K562 (cell line): Measurements from ENCODE around the gene ATG4D. TPM values are rescaled to one million over a fixed set of nuclear protein-coding genes. Genes with fewer than 3 reads are reported as not detected.
A peak's percentile ranks its signal among the peaks of the same experiment; 100 is the strongest.

ENCODE experiments used
- ATAC-seq: fragments of 200-7000 bp; cut with Tn5 transposase; 3 replicates; pipeline ENCODE4 v1.9.1; 2020; ENCODE audit warnings: moderate library complexity
- BruUV-seq: library from RNA; stranded (reverse); fragments of 400-500 nt; replicated peaks from 2 replicates; lab custom pipeline; 2021; lab: Mats Ljungman, UMichigan
- CTCF ChIA-PET: fragments of 300-600 bp; formaldehyde crosslinking; extraction: SDS; loops from one replicate; lab custom pipeline; 2021; ENCODE audit warnings: low intra/inter-chr PET ratio; lab: Yijun Ruan, JAX
- POLR2A ChIA-PET: fragments of 300-600, 350-650 bp; sonication (Branson Sonifier 250); formaldehyde crosslinking; extraction: SDS; loops from one replicate; lab custom pipeline; 2021; ENCODE audit warnings: antibody characterized with exemption, inconsistent platforms; lab: Yijun Ruan, JAX
- DNase-seq, 4 experiments: peaks; one replicate each; pipeline versions ENCODE4 v3.0.0 to v3.0.0-alpha.2; 2011 to 2018; ENCODE audit warnings: low spot score in 3 of 4, mixed read lengths in 3 of 4; ENCODE audit errors: extremely low read depth in 1 of 4
- FAIRE-seq: peaks from 2 replicates; lab custom pipeline; 2011; peaks lifted over from hg19 to GRCh38; lab: Jason Lieb, UNC
- H2AFZ ChIP-seq: 2 replicates; pipeline ENCODE4 v1.6.0; 2011; ENCODE audit warnings: low read depth, low read length, control low read depth, inconsistent platforms
- H3K27ac ChIP-seq: fragments of 200-600 bp; 3 replicates; pipeline ENCODE4 v1.8.0; 2011; ENCODE audit warnings: low read depth, mild to moderate bottlenecking, control low read depth, inconsistent platforms, low read length, moderate library complexity, mixed read lengths; ENCODE audit errors: extremely low read depth
- H3K27me3 ChIP-seq, 2 experiments: fragments of 300-600 bp in 1 of 2; 2 replicates in 1 of 2; 3 replicates in 1 of 2; pipeline versions ENCODE4 v1.6.0 to v1.8.0; 2011; ENCODE audit warnings: inconsistent platforms in 2 of 2, low read length in 2 of 2, mild to moderate bottlenecking in 1 of 2, mixed read lengths in 1 of 2, moderate library complexity in 1 of 2; ENCODE audit not compliant: control insufficient read depth in 2 of 2, insufficient read depth in 2 of 2
- H3K36me3 ChIP-seq: fragments of 300-600 bp; 3 replicates; pipeline ENCODE4 v1.8.0; 2011; ENCODE audit warnings: mild to moderate bottlenecking, low read length, inconsistent platforms; ENCODE audit not compliant: control insufficient read depth, insufficient read depth
- H3K4me1 ChIP-seq, 2 experiments: fragments of 200-600 bp in 1 of 2; replicated peaks in 1 of 2; 2 replicates in 1 of 2; 3 replicates in 1 of 2; pipeline versions ENCODE4 v1.5.1 to v1.8.0; 2011; ENCODE audit warnings: inconsistent platforms in 2 of 2, low read length in 2 of 2, mild to moderate bottlenecking in 1 of 2, mixed read lengths in 1 of 2, moderate library complexity in 1 of 2; ENCODE audit not compliant: control insufficient read depth in 2 of 2, insufficient read depth in 2 of 2
- H3K4me2 ChIP-seq: 2 replicates; pipeline ENCODE4 v1.6.1; 2011; ENCODE audit warnings: low read length, control low read depth, inconsistent platforms, mixed read lengths; ENCODE audit not compliant: insufficient read depth
- H3K4me3 ChIP-seq: fragments of 200-600 bp; sonication (generic), shearing (Covaris generic); 2 replicates; pipeline ENCODE4 v1.5.1; 2016; ENCODE audit warnings: control low read depth, inconsistent platforms
- H3K79me2 ChIP-seq: fragments of 200-600 bp; 3 replicates; pipeline ENCODE4 v1.8.0; 2011; ENCODE audit warnings: low read length, inconsistent platforms; ENCODE audit not compliant: control insufficient read depth, insufficient read depth
- H3K9ac ChIP-seq, 2 experiments: 2 replicates each; pipeline versions ENCODE4 v1.6.0 to v1.6.1; 2011; ENCODE audit warnings: low read depth in 2 of 2, low read length in 2 of 2, control low read depth in 1 of 2, inconsistent platforms in 1 of 2, mild to moderate bottlenecking in 1 of 2, mixed read lengths in 1 of 2; ENCODE audit not compliant: insufficient read depth in 1 of 2
- H3K9me1 ChIP-seq: one replicate; pipeline ENCODE4 v1.6.0; 2011; ENCODE audit warnings: inconsistent platforms, mild to moderate bottlenecking, low read length, moderate library complexity; ENCODE audit not compliant: control insufficient read depth, insufficient read depth
- H3K9me3 ChIP-seq: replicated peaks from 2 replicates; pipeline ENCODE4 v1.5.1; 2011; ENCODE audit warnings: low read depth, low read length, inconsistent platforms; ENCODE audit not compliant: control insufficient read depth, insufficient read depth
- H4K20me1 ChIP-seq: replicated peaks from 2 replicates; pipeline ENCODE4 v1.6.1; 2011; ENCODE audit warnings: low read length, inconsistent platforms, mixed read lengths; ENCODE audit not compliant: control insufficient read depth, insufficient read depth
- BCOR ChIP-seq: fragments of 450-650 bp; IDR thresholded peaks from 2 replicates; pipeline ENCODE4 v1.6.1; 2016
- CCNT2 ChIP-seq: IDR thresholded peaks from 2 replicates; pipeline ENCODE4 v1.6.1; 2011; ENCODE audit warnings: borderline replicate concordance, low read depth, mild to moderate bottlenecking, moderate library complexity, mixed read lengths, low read length; ENCODE audit not compliant: insufficient read length; ENCODE audit errors: extremely low read depth
- FUS ChIP-seq: fragments of 200-400 bp; formaldehyde crosslinking; optimal IDR thresholded peaks from 2 replicates; pipeline ENCODE3; 2017; ENCODE audit warnings: low read depth, low read length
- JUNB ChIP-seq: fragments of 450-650 bp; formaldehyde crosslinking; conservative IDR thresholded peaks from 2 replicates; pipeline ENCODE4 v1.4.0; 2020; ENCODE audit warnings: mild to moderate bottlenecking
- KAT2B ChIP-seq: IDR thresholded peaks from one replicate; pipeline ENCODE4 v1.6.1; 2012; ENCODE audit warnings: low read depth, mild to moderate bottlenecking, control low read depth, inconsistent platforms, low read length, moderate library complexity
- MCM7 ChIP-seq, 2 experiments: fragments of 450-650 bp; IDR thresholded peaks; 2 replicates each; pipeline ENCODE4 v1.6.1; 2016 to 2018
- MTF1 ChIP-seq: fragments of 250-450 bp; sonication (Bioruptor Pico); IDR thresholded peaks from 2 replicates; pipeline ENCODE4 v1.9.0; 2021; ENCODE audit warnings: moderate library complexity, mild to moderate bottlenecking, inconsistent platforms, borderline replicate concordance
- NCOA6 ChIP-seq: fragments of 450-650 bp; IDR thresholded peaks from 2 replicates; pipeline ENCODE4 v1.6.1; 2017; ENCODE audit warnings: mild to moderate bottlenecking
- NFRKB ChIP-seq: fragments of 450-650 bp; IDR thresholded peaks from 2 replicates; pipeline ENCODE4 v1.6.1; 2016; ENCODE audit warnings: low read depth
- RAD21 ChIP-seq, 2 experiments: fragments of 250-450 bp in 1 of 2; fragments of 450-650 bp in 1 of 2; sonication (Bioruptor Pico) in 1 of 2; formaldehyde crosslinking in 1 of 2; IDR thresholded peaks in 1 of 2; conservative IDR thresholded peaks in 1 of 2; 2 replicates each; pipeline versions ENCODE4 v1.4.0 to v1.8.0; 2020 to 2022; ENCODE audit warnings: mild to moderate bottlenecking in 2 of 2, moderate library complexity in 1 of 2
- THRA ChIP-seq: fragments of 450-650 bp; IDR thresholded peaks from 2 replicates; pipeline ENCODE4 v1.6.1; 2017; ENCODE audit warnings: mild to moderate bottlenecking, moderate library complexity
- ZNF253 ChIP-seq: fragments of 250-450 bp; sonication (Bioruptor Pico); conservative IDR thresholded peaks from 2 replicates; pipeline ENCODE4 v1.6.1; 2021; ENCODE audit warnings: mild to moderate bottlenecking
- WGBS: fragments of 100-300 bp; shearing (Covaris generic); methylation state at CpG from one replicate; pipeline ENCODE4 v1.1.6; 2016; ENCODE audit warnings: low coverage, mixed read lengths; ENCODE audit not compliant: insufficient coverage; ENCODE audit errors: missing lambda C conversion rate; 5-methylcytosine and 5-hydroxymethylcytosine counted together
- in situ Hi-C: fragments of 300-500 bp; cut with MboI; formaldehyde crosslinking; loops from 4 replicates; pipeline ENCODE4 v1.15.0; 2018; ENCODE audit warnings: inconsistent platforms, mixed read lengths
- intact Hi-C: fragments of 100-400 bp; cut with micrococcal nuclease; formaldehyde crosslinking; loops from 2 replicates; pipeline ENCODE4 v1.14.2; 2022
- polyA plus RNA-seq, 8 experiments: library from polyadenylated mRNA; depleted of rRNA in 4 of 8; stranded (reverse) in 5 of 8; unstranded in 3 of 8; fragments of >200 nt; fragmentation: Nextera tagmentation in 2 of 8; fragmentation: Illumina TruSeq in 1 of 8; extraction: Ambion mirVana in 2 of 8; extraction: Trizol in 1 of 8; gene quantifications; 2 replicates each; pipeline versions ENCODE4 v1.2.1 to v1.2.3, GENCODE V29; 2011 to 2014; ENCODE audit warnings: inconsistent platforms in 1 of 8, missing spikeins in 1 of 8
- total RNA-seq, 7 experiments: library from RNA; depleted of rRNA in 6 of 7; stranded (reverse); fragments of >200 nt in 6 of 7; fragmentation: Illumina TruSeq in 2 of 7; extraction: Trizol in 2 of 7; gene quantifications; 2 replicates each; pipeline versions ENCODE4 v1.2.1 to v1.2.3, GENCODE V29; 2011 to 2021; ENCODE audit warnings: low replicate concordance in 1 of 7
- TF ChIP-seq, protein P1 (sequence below), 2 experiments: fragments of 200-800 bp in 1 of 2; sonication (Bioruptor generic) in 1 of 2; sonication (generic) in 1 of 2; formaldehyde crosslinking in 1 of 2; IDR thresholded peaks in 1 of 2; conservative IDR thresholded peaks in 1 of 2; 2 replicates each; pipeline versions ENCODE4 v1.5.0 to v1.6.1; 2016 to 2020; ENCODE audit warnings: missing compliant biosample characterization in 1 of 2, missing genetic modification characterization in 1 of 2, missing genetic modification reagents in 1 of 2
- TF ChIP-seq, protein P2 (sequence below): fragments of 450-650 bp; formaldehyde crosslinking; conservative IDR thresholded peaks from 2 replicates; pipeline ENCODE4 v1.4.0; 2022; ENCODE audit warnings: mild to moderate bottlenecking, missing genetic modification characterization

The ATG4D gene
- total and polyA plus RNA-seq, 9 of the 15 experiments (the other 6 are each of a cell fraction or from before 2014, with no cell fraction given) = 0.51 to 66.1 (median 22.9) TPM

DNA sequence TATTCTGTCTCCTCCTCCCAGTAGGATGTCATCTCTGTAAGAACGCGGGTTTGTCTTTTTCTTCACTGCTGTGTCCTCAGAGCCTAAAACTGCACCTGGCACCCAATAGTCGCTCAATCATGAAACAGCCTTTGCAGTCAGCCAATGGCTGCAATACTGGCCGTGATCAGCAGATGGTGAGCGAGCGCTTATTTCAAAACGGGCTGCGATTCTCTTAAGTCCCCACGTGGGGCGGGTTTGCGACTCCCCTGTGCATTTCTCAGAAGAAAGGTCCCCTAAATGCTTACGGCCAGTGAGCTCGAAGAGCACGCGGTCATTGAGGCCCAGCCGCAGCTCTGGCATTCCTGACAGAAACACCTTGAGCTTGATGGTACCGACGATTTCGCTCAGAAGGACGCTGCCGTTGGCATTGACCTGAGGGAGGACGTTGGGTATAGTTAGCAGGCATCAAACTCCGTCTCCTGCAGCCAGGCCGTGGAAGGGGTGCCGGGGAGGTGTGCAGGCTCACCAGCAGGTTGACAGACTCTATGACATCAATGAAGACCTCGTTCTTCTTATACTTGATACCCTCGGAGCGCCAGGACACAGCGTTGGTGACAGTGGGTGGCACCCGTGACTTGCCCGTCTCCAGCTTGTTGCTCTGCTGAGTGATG lies 37.4 kb downstream of the ATG4D start:
- POLR2A ChIA-PET = interaction anchor here (0.6 to 1.9 kb wide), 13 partner anchors 9 to 138 kb away, joined by 3 to 9 read pairs (median 4); partner anchors contain the start of gene KEAP1
- no peaks in the 10 kb centered on the region for H3K36me3 ChIP-seq
- no peak overlapping the region for H3K4me3 ChIP-seq
- H3K9me3 ChIP-seq = no peaks in the 10 kb centered on the region
- peak overlapping the region; percentile 98 for H2AFZ ChIP-seq
- H3K27me3 ChIP-seq = no peaks in the 10 kb centered on the region
- H4K20me1 ChIP-seq = no peaks in the 10 kb centered on the region
- WGBS = 17% methylated on average over 31 of the region's 31 CpGs
- no peak overlapping the region for H3K27ac ChIP-seq
- in situ Hi-C loops = loop anchor here (5.0 kb wide), 2 partner anchors 61 to 116 kb away; no protein-coding TSS in a partner anchor
- ATAC-seq (peak; percentile 87), DNase-seq (peak; percentile 78 to 96 (median 82)), FAIRE-seq (peak; percentile 99)
- H3K79me2 ChIP-seq = no peaks in the 10 kb centered on the region
- CTCF ChIA-PET = interaction anchor here (0.5 to 4.0 kb wide), 9 partner anchors 9 to 647 kb away, joined by 3 to 84 read pairs (median 5); partner anchors contain the start of gene QTRT1
- peaks cover 12 to 19% of the 10 kb centered on the region in 2 experiments; a peak in 4 of 5 replicates for H3K4me1 ChIP-seq
- peaks cover 2% of the 10 kb centered on the region for H3K9me1 ChIP-seq
- BruUV-seq = no TSS peak
- intact Hi-C loops = loop anchor here (1.0 to 5.0 kb wide), 3 partner anchors 39 to 118 kb away; partner anchors contain the start of gene ATG4D
- peak overlapping the region; percentile 74 for H3K4me2 ChIP-seq
- peak overlapping the region in 1 of 2 experiments; percentile 87; a peak in 1 of 4 replicates for H3K9ac ChIP-seq
- TF ChIP-seq, protein P1, sequence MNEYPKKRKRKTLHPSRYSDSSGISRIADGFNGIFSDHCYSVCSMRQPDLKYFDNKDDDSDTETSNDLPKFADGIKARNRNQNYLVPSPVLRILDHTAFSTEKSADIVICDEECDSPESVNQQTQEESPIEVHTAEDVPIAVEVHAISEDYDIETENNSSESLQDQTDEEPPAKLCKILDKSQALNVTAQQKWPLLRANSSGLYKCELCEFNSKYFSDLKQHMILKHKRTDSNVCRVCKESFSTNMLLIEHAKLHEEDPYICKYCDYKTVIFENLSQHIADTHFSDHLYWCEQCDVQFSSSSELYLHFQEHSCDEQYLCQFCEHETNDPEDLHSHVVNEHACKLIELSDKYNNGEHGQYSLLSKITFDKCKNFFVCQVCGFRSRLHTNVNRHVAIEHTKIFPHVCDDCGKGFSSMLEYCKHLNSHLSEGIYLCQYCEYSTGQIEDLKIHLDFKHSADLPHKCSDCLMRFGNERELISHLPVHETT (CRISPR knock-in tag; conservative IDR thresholded peaks at IDR 0.05 in 1 of 2, IDR thresholded peaks at IDR 0.05 in 1 of 2) = no peak
- no peak for TF ChIP-seq NFRKB
- TF ChIP-seq KAT2B = no peak
- TF ChIP-seq, protein P2, sequence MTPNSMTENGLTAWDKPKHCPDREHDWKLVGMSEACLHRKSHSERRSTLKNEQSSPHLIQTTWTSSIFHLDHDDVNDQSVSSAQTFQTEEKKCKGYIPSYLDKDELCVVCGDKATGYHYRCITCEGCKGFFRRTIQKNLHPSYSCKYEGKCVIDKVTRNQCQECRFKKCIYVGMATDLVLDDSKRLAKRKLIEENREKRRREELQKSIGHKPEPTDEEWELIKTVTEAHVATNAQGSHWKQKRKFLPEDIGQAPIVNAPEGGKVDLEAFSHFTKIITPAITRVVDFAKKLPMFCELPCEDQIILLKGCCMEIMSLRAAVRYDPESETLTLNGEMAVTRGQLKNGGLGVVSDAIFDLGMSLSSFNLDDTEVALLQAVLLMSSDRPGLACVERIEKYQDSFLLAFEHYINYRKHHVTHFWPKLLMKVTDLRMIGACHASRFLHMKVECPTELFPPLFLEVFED (CRISPR knock-in tag) = no peak
- TF ChIP-seq NCOA6 = no peak
- no peak for TF ChIP-seq MCM7 (IDR thresholded peaks at IDR 0.05)
- no peak for TF ChIP-seq JUNB
- TF ChIP-seq FUS = no peak
- TF ChIP-seq MTF1 (CRISPR knock-in tag) = no peak
- TF ChIP-seq CCNT2 = no peak
- TF ChIP-seq THRA = no peak
- peak; percentile 99 to 100 for TF ChIP-seq RAD21 (CRISPR knock-in tag; conservative IDR thresholded peaks at IDR 0.05 in 1 of 2, IDR thresholded peaks at IDR 0.05 in 1 of 2)
- TF ChIP-seq ZNF253 (CRISPR knock-in tag) = no peak
- peak; percentile 11; the same call in 1 of the 2 replicates for TF ChIP-seq BCOR
